ENCODE results near the gene PPAT.

Gene PPAT

GRCh38 chr4:56414135-56414670 lies 21.2 kb downstream of the PPAT start:
- no peaks in the 10 kb centered on the region for H3K9me3 Mint-ChIP-seq
- H3K4me1 Mint-ChIP-seq, result peaks cover 28% of the 10 kb centered on the region
- H3K36me3 Mint-ChIP-seq, result peaks cover 4% of the 10 kb centered on the region
- H3K27me3 Mint-ChIP-seq, result no peaks in the 10 kb centered on the region
- H3K4me3 Mint-ChIP-seq, result no peak overlapping the region
- H3K27ac Mint-ChIP-seq, result no peak overlapping the region

GRCh38 chr4:56410247-56411062 lies 25.0 kb downstream of the PPAT start:
- Mint-ChIP-seq H3K36me3 (peaks cover 16% of the 10 kb centered on the region), H3K9me3 (no peaks in the 10 kb centered on the region), H3K4me3 (no peak overlapping the region), H3K27ac (no peak overlapping the region), H3K4me1 (peaks cover 33% of the 10 kb centered on the region), H3K27me3 (no peaks in the 10 kb centered on the region)

GRCh38 chr4:56409511-56410090 lies 25.8 kb downstream of the PPAT start:
- Mint-ChIP-seq H3K4me1 (peaks cover 33% of the 10 kb centered on the region), H3K36me3 (peaks cover 18% of the 10 kb centered on the region), H3K4me3 (no peak overlapping the region), H3K9me3 (no peaks in the 10 kb centered on the region), H3K27ac (no peak overlapping the region), H3K27me3 (no peaks in the 10 kb centered on the region)

GRCh38 chr4:56408978-56409377 lies 26.4 kb downstream of the PPAT start:
- H3K4me3 Mint-ChIP-seq, result no peak overlapping the region
- no peaks in the 10 kb centered on the region for H3K9me3 Mint-ChIP-seq
- H3K27me3 Mint-ChIP-seq, result no peaks in the 10 kb centered on the region
- H3K27ac Mint-ChIP-seq, result no peak overlapping the region
- H3K4me1 Mint-ChIP-seq, result peaks cover 33% of the 10 kb centered on the region
- H3K36me3 Mint-ChIP-seq, result peaks cover 18% of the 10 kb centered on the region

GRCh38 chr4:56406151-56406550 lies 29.3 kb downstream of the PPAT start:
- Mint-ChIP-seq H3K36me3 (peaks cover 14% of the 10 kb centered on the region), H3K27ac (no peak overlapping the region), H3K9me3 (no peaks in the 10 kb centered on the region), H3K4me1 (peaks cover 18% of the 10 kb centered on the region), H3K4me3 (no peak overlapping the region), H3K27me3 (no peaks in the 10 kb centered on the region)

- H3K27me3 Mint-ChIP-seq, result no peaks in the 10 kb centered on the region
- no peaks in the 10 kb centered on the region for H3K9me3 Mint-ChIP-seq
- H3K4me3 Mint-ChIP-seq, result no peak overlapping the region
- H3K36me3 Mint-ChIP-seq, result peaks cover 15% of the 10 kb centered on the region
- H3K27ac Mint-ChIP-seq, result no peak overlapping the region
- H3K4me1 Mint-ChIP-seq, result peaks cover 10% of the 10 kb centered on the region
Observed at GRCh38 chr4:56405016-56405415, 30.4 kb downstream of the PPAT start.

GRCh38 chr4:56400560-56400959 lies 34.9 kb downstream of the PPAT start:
- no peaks in the 10 kb centered on the region for H3K27me3 Mint-ChIP-seq
- H3K9me3 Mint-ChIP-seq, result no peaks in the 10 kb centered on the region
- no peaks in the 10 kb centered on the region for H3K4me1 Mint-ChIP-seq
- H3K27ac Mint-ChIP-seq, result no peak overlapping the region
- H3K36me3 Mint-ChIP-seq, result peaks cover 6% of the 10 kb centered on the region
- H3K4me3 Mint-ChIP-seq, result no peak overlapping the region

GRCh38 chr4:56391270-56391669 lies 44.1 kb downstream of the PPAT start:
- H3K4me3 Mint-ChIP-seq, result no peak overlapping the region
- H3K27me3 Mint-ChIP-seq, result no peaks in the 10 kb centered on the region
- peaks cover 31% of the 10 kb centered on the region for H3K4me1 Mint-ChIP-seq
- H3K9me3 Mint-ChIP-seq, result no peaks in the 10 kb centered on the region
- H3K27ac Mint-ChIP-seq, result no peak overlapping the region
- no peaks in the 10 kb centered on the region for H3K36me3 Mint-ChIP-seq

GRCh38 chr4:56389558-56389957 lies 45.9 kb downstream of the PPAT start:
- Mint-ChIP-seq H3K27me3 (no peaks in the 10 kb centered on the region), H3K4me3 (peak overlapping the region; percentile 33), H3K4me1 (peaks cover 31% of the 10 kb centered on the region), H3K36me3 (no peaks in the 10 kb centered on the region), H3K27ac (peak overlapping the region; percentile 25), H3K9me3 (no peaks in the 10 kb centered on the region)

- Mint-ChIP-seq H3K27ac (peak overlapping the region; percentile 96), H3K36me3 (no peaks in the 10 kb centered on the region), H3K27me3 (no peaks in the 10 kb centered on the region), H3K4me3 (peak overlapping the region; percentile 93), H3K9me3 (no peaks in the 10 kb centered on the region), H3K4me1 (peaks cover 38% of the 10 kb centered on the region)
Observed at GRCh38 chr4:56388306-56388705, 47.1 kb downstream of the PPAT start.

- H3K36me3 Mint-ChIP-seq, result no peaks in the 10 kb centered on the region
- H3K4me3 Mint-ChIP-seq, result peak within 1 kb of the TSS; percentile 93
- peaks cover 38% of the 10 kb centered on the region for H3K4me1 Mint-ChIP-seq
- no peaks in the 10 kb centered on the region for H3K9me3 Mint-ChIP-seq
- peak within 1 kb of the TSS; percentile 96 for H3K27ac Mint-ChIP-seq
- no peaks in the 10 kb centered on the region for H3K27me3 Mint-ChIP-seq
Observed at GRCh38 chr4:56387023-56388001, 48.1 kb downstream of the PPAT start, which contains the start of gene AASDH. Gene AASDH (minus strand): TSS chr4:56387491. CDS start chr4:56384299, 3,192 bp downstream.

- Mint-ChIP-seq H3K4me3 (peak overlapping the region; percentile 93), H3K27me3 (no peaks in the 10 kb centered on the region), H3K36me3 (no peaks in the 10 kb centered on the region), H3K4me1 (peaks cover 38% of the 10 kb centered on the region), H3K9me3 (no peaks in the 10 kb centered on the region), H3K27ac (peak overlapping the region; percentile 62)
Observed at GRCh38 chr4:56386091-56386490, 49.3 kb downstream of the PPAT start.

- no peak overlapping the region for H3K4me3 Mint-ChIP-seq
- peaks cover 9% of the 10 kb centered on the region for H3K4me1 Mint-ChIP-seq
- H3K27me3 Mint-ChIP-seq, result no peaks in the 10 kb centered on the region
- H3K9me3 Mint-ChIP-seq, result no peaks in the 10 kb centered on the region
- H3K36me3 Mint-ChIP-seq, result peaks cover 11% of the 10 kb centered on the region
- H3K27ac Mint-ChIP-seq, result peak overlapping the region; percentile 41
Observed at GRCh38 chr4:56375458-56375857, 60.0 kb downstream of the PPAT start.

GRCh38 chr4:56374956-56375355 lies 60.5 kb downstream of the PPAT start:
- Mint-ChIP-seq H3K4me1 (peaks cover 9% of the 10 kb centered on the region), H3K36me3 (peaks cover 14% of the 10 kb centered on the region), H3K9me3 (no peaks in the 10 kb centered on the region), H3K27me3 (no peaks in the 10 kb centered on the region), H3K27ac (no peak overlapping the region), H3K4me3 (no peak overlapping the region)

- H3K27ac Mint-ChIP-seq, result no peak overlapping the region
- no peaks in the 10 kb centered on the region for H3K27me3 Mint-ChIP-seq
- H3K9me3 Mint-ChIP-seq, result no peaks in the 10 kb centered on the region
- peaks cover 20% of the 10 kb centered on the region for H3K36me3 Mint-ChIP-seq
- peaks cover 9% of the 10 kb centered on the region for H3K4me1 Mint-ChIP-seq
- H3K4me3 Mint-ChIP-seq, result no peak overlapping the region
Observed at GRCh38 chr4:56372774-56373173, 62.6 kb downstream of the PPAT start.
